SK-MEL-5 (cell line): Measurements from ENCODE around the gene SLC35G1. TPM values are rescaled to one million over a fixed set of nuclear protein-coding genes. Genes with fewer than 3 reads are reported as not detected.
A peak's percentile ranks its signal among the peaks of the same experiment; 100 is the strongest.

ENCODE experiments used
- DNase-seq: peaks from one replicate; pipeline ENCODE4 v3.0.0-alpha.2; 2016; ENCODE audit warnings: low read depth, low spot score
- in situ Hi-C: cut with HindIII; loops from 2 replicates; pipeline ENCODE4 v1.10.0; 2016; ENCODE audit warnings: low sequenced_read_pairs, high pct_unique_total_duplicates, low pct_unique_long_range_greater_than_20kb
- total RNA-seq: library from RNA; depleted of rRNA; stranded (reverse); fragments of >200 nt; shearing (Covaris generic); gene quantifications from 2 replicates; pipeline ENCODE4 v1.2.3, GENCODE V29; 2014

The SLC35G1 gene
- total RNA-seq, 1 experiment from 2014 or later = 9.7 TPM

GRCh38 chr10:93873420-93874115 is 20.2 kb upstream of the SLC35G1 start:
- in situ Hi-C loops = no loop called here

GRCh38 chr10:93874309-93875031 is 19.3 kb upstream of the SLC35G1 start:
- in situ Hi-C loops = no loop called here
- no peak for DNase-seq

More at GRCh38 chr10:93873420-93874115, 20.2 kb upstream of the SLC35G1 start:
- DNase-seq = no peak

GRCh38 chr10:93875032-93875358 is 18.8 kb upstream of the SLC35G1 start:
- in situ Hi-C loops = no loop called here
- DNase-seq = no peak

GRCh38 chr10:93876381-93876780 is 17.4 kb upstream of the SLC35G1 start:
- in situ Hi-C loops = no loop called here
- DNase-seq = no peak

GRCh38 chr10:93879273-93879672 is 14.5 kb upstream of the SLC35G1 start:
- in situ Hi-C loops = no loop called here
- DNase-seq = no peak

- in situ Hi-C loops = no loop called here
- DNase-seq = no peak
Observed at GRCh38 chr10:93894516-93895378, 969 bp downstream of the SLC35G1 start.

GRCh38 chr10:93897070-93897780 is 3.4 kb downstream of the SLC35G1 start:
- in situ Hi-C loops = no loop called here
- DNase-seq = no peak

- DNase-seq = no peak
- in situ Hi-C loops = no loop called here
Observed at GRCh38 chr10:93899109-93899508, 5.3 kb downstream of the SLC35G1 start.

- in situ Hi-C loops = loop anchor here (25.0 kb wide), 1 partner anchor 434 kb away; no protein-coding TSS in a partner anchor
Observed at GRCh38 chr10:93903051-93903450, 9.3 kb downstream of the SLC35G1 start.

GRCh38 chr10:93904901-93905300 is 11.1 kb downstream of the SLC35G1 start:
- in situ Hi-C loops = loop anchor here (25.0 kb wide), 1 partner anchor 432 kb away; no protein-coding TSS in a partner anchor
- DNase-seq = no peak

More at GRCh38 chr10:93903051-93903450, 9.3 kb downstream of the SLC35G1 start:
- DNase-seq = no peak

- DNase-seq = no peak
- in situ Hi-C loops = loop anchor here (25.0 kb wide), 1 partner anchor 430 kb away; no protein-coding TSS in a partner anchor
Observed at GRCh38 chr10:93907059-93907458, 13.3 kb downstream of the SLC35G1 start.

- in situ Hi-C loops = loop anchor here (25.0 kb wide), 1 partner anchor 425 kb away; no protein-coding TSS in a partner anchor
- DNase-seq = no peak
Observed at GRCh38 chr10:93911866-93912265, 18.1 kb downstream of the SLC35G1 start.

- in situ Hi-C loops = loop anchor here (25.0 kb wide), 1 partner anchor 425 kb away; no protein-coding TSS in a partner anchor
- no peak for DNase-seq
Observed at GRCh38 chr10:93912444-93912843, 18.7 kb downstream of the SLC35G1 start.

GRCh38 chr10:93913706-93914105 is 19.9 kb downstream of the SLC35G1 start:
- in situ Hi-C loops = loop anchor here (25.0 kb wide), 1 partner anchor 424 kb away; no protein-coding TSS in a partner anchor

GRCh38 chr10:93915598-93915997 is 21.8 kb downstream of the SLC35G1 start:
- in situ Hi-C loops = loop anchor here (25.0 kb wide), 1 partner anchor 422 kb away; no protein-coding TSS in a partner anchor
- DNase-seq = no peak

More at GRCh38 chr10:93913706-93914105, 19.9 kb downstream of the SLC35G1 start:
- DNase-seq = no peak

- in situ Hi-C loops = loop anchor here (25.0 kb wide), 1 partner anchor 421 kb away; no protein-coding TSS in a partner anchor
- peak; percentile 53 for DNase-seq
Observed at GRCh38 chr10:93916257-93917063, 22.7 kb downstream of the SLC35G1 start.
